Measurements from ENCODE around the gene FCER2.

FCER2 gene

GRCh38 chr19:7641290-7642276 is 60.3 kb downstream of the FCER2 start:
- TF ChIP-seq, protein P1, sequence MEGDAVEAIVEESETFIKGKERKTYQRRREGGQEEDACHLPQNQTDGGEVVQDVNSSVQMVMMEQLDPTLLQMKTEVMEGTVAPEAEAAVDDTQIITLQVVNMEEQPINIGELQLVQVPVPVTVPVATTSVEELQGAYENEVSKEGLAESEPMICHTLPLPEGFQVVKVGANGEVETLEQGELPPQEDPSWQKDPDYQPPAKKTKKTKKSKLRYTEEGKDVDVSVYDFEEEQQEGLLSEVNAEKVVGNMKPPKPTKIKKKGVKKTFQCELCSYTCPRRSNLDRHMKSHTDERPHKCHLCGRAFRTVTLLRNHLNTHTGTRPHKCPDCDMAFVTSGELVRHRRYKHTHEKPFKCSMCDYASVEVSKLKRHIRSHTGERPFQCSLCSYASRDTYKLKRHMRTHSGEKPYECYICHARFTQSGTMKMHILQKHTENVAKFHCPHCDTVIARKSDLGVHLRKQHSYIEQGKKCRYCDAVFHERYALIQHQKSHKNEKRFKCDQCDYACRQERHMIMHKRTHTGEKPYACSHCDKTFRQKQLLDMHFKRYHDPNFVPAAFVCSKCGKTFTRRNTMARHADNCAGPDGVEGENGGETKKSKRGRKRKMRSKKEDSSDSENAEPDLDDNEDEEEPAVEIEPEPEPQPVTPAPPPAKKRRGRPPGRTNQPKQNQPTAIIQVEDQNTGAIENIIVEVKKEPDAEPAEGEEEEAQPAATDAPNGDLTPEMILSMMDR (IDR thresholded peaks at IDR 0.05; ENCODE audit: low read depth, low read length) = no peak
- Histone ChIP-seq H3K4me1 (no peaks in the 10 kb centered on the region), H3K27me3 (peaks cover 22% of the 10 kb centered on the region), H3K4me3 (ENCODE audit: low read depth, low read length) (no peak overlapping the region), H3K9me3 (no peaks in the 10 kb centered on the region), H3K36me3 (no peaks in the 10 kb centered on the region)
- DNase-seq = no peak

DNA sequence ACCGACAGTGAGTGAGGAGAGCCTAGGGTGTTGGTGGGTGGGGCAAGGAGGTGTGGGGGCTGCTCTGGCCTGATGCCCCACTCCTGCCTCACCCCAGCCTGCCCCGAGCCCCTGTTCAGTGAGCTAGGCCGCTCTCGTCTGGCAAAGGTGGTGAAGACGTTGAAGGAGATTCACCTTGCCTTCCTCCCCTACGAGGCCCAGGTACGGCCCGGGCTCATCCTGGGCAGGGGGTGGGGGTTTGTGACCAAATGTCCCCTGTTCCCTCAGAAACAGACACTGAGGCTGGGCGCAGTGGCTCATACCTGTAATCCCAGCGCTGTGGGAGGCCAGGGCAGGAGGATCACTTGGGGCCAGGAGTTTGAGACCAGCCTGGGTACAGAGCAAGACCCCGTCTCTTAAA is 61.1 kb downstream of the FCER2 start:
- Histone ChIP-seq H3K4me3 (ENCODE audit: low read depth, low read length) (no peak overlapping the region), H3K27me3 (peaks cover 30% of the 10 kb centered on the region), H3K4me1 (no peaks in the 10 kb centered on the region), H3K36me3 (no peaks in the 10 kb centered on the region), H3K9me3 (no peaks in the 10 kb centered on the region)
- TF ChIP-seq, protein P1 (IDR thresholded peaks at IDR 0.05; ENCODE audit: low read depth, low read length) = no peak
- no peak for DNase-seq

- Histone ChIP-seq H3K27me3 (peaks cover 39% of the 10 kb centered on the region), H3K36me3 (no peaks in the 10 kb centered on the region), H3K4me3 (ENCODE audit: low read depth, low read length) (no peak overlapping the region), H3K4me1 (no peaks in the 10 kb centered on the region), H3K9me3 (no peaks in the 10 kb centered on the region)
- TF ChIP-seq, protein P1 (IDR thresholded peaks at IDR 0.05; ENCODE audit: low read depth, low read length) = no peak
- no peak for DNase-seq
These were observed 62.0 kb downstream of the FCER2 start for GRCh38 chr19:7639863-7640348.

DNA sequence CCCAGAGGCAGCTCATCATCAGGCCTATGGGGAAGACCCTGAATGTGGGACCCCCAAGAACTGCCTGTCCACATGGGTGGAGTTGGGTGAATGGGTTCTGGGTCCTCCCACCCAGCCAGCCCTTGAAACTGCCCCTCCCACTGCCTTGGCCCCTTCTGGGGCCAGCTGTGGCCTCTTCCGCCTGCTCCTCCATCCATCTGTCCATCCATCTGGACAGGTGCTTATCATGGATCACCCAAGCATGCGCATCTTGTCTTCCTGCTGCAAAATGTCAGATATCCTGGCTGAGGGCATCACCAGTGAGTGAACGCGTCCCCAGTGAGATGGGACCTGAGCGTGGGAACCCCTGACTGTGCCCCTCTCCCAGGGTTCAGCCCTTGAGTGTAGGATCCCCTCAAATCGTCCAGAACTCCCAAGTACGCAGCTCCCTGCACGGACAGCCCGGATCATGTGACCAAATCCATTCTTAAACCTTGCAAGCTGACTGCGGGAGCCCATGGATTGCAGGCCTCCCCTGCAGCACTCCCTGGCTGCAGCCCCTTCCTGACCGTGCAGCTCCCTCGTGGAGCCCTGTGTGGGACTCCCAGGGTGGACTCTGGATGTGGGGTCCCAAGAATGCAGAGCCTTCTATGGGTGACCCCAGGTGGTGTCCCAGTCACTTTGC is 63.0 kb downstream of the FCER2 start:
- no peaks in the 10 kb centered on the region for H3K4me1 ChIP-seq
- H3K9me3 ChIP-seq = no peaks in the 10 kb centered on the region
- DNase-seq = no peak
- peaks cover 44% of the 10 kb centered on the region for H3K27me3 ChIP-seq
- H3K4me3 ChIP-seq (ENCODE audit: low read depth, low read length) = no peak overlapping the region
- TF ChIP-seq, protein P1 (IDR thresholded peaks at IDR 0.05; ENCODE audit: low read depth, low read length) = no peak
- no peaks in the 10 kb centered on the region for H3K36me3 ChIP-seq

All from BE2C (cell line).